DND-41 (cell line): ENCODE results near the gene PTPRC.

Experiments used
- ATAC-seq: fragments of 200-7000 bp; cut with Tn5 transposase; 3 replicates; pipeline ENCODE4 v1.9.1; 2021; ENCODE audit warnings: low read depth; ENCODE audit not compliant: insufficient read depth
- DNase-seq: peaks from one replicate; pipeline ENCODE4 v3.0.0-alpha.2; 2020
- H2AFZ ChIP-seq: 2 replicates; pipeline ENCODE4 v1.6.0; 2012; ENCODE audit warnings: low read depth, low read length
- H3K27ac ChIP-seq: 2 replicates; pipeline ENCODE4 v1.5.1; 2012; ENCODE audit warnings: low read length, inconsistent platforms
- H3K27me3 ChIP-seq: fragments of 200-600 bp; sonication (generic); 2 replicates; pipeline ENCODE4 v1.6.0; 2012; ENCODE audit warnings: low read length, mild to moderate bottlenecking, inconsistent platforms; ENCODE audit not compliant: insufficient read depth, poor library complexity
- H3K36me3 ChIP-seq: 2 replicates; pipeline ENCODE4 v1.5.1; 2012; ENCODE audit warnings: low read length, inconsistent platforms; ENCODE audit not compliant: insufficient read depth
- H3K4me1 ChIP-seq: 2 replicates; pipeline ENCODE4 v1.5.1; 2012; ENCODE audit warnings: mild to moderate bottlenecking, low read length; ENCODE audit not compliant: insufficient read depth
- H3K4me2 ChIP-seq: 2 replicates; pipeline ENCODE4 v1.6.0; 2012; ENCODE audit warnings: mild to moderate bottlenecking, moderate library complexity, low read length, inconsistent platforms; ENCODE audit not compliant: insufficient read depth
- H3K4me3 ChIP-seq, 2 experiments: fragments of 200-600 bp in 1 of 2; shearing (Covaris generic) in 1 of 2; 2 replicates each; pipeline ENCODE4 v1.5.1; 2012 to 2016; ENCODE audit warnings: inconsistent platforms in 2 of 2, low read length in 2 of 2, mild to moderate bottlenecking in 2 of 2, low read depth in 1 of 2, moderate library complexity in 1 of 2
- H3K79me2 ChIP-seq: 2 replicates; pipeline ENCODE4 v1.6.0; 2012; ENCODE audit warnings: low read length, inconsistent platforms; ENCODE audit not compliant: insufficient read depth
- H3K9ac ChIP-seq: 2 replicates; pipeline ENCODE4 v1.6.0; 2012; ENCODE audit warnings: low read depth, mild to moderate bottlenecking, inconsistent platforms, low read length, moderate library complexity
- H3K9me3 ChIP-seq: 2 replicates; pipeline ENCODE4 v1.5.1; 2012; ENCODE audit warnings: low read length, moderate library complexity, mild to moderate bottlenecking, inconsistent platforms; ENCODE audit not compliant: insufficient read depth, severe bottlenecking
- H4K20me1 ChIP-seq: 2 replicates; pipeline ENCODE4 v1.6.0; 2012; ENCODE audit warnings: low read length; ENCODE audit not compliant: insufficient read depth
- EZH2 ChIP-seq: IDR thresholded peaks from 3 replicates; pipeline ENCODE4 v1.6.1; 2012; ENCODE audit warnings: borderline replicate concordance, low read depth, mild to moderate bottlenecking, moderate library complexity, low read length, inconsistent platforms; ENCODE audit not compliant: severe bottlenecking
- TF ChIP-seq, protein P1 (sequence below): IDR thresholded peaks from 2 replicates; pipeline ENCODE4 v1.5.1; 2012; ENCODE audit warnings: borderline replicate concordance, low read length, moderate library complexity, mild to moderate bottlenecking; ENCODE audit not compliant: poor library complexity, severe bottlenecking; ENCODE audit errors: extremely low read depth

The PTPRC gene

DNA sequence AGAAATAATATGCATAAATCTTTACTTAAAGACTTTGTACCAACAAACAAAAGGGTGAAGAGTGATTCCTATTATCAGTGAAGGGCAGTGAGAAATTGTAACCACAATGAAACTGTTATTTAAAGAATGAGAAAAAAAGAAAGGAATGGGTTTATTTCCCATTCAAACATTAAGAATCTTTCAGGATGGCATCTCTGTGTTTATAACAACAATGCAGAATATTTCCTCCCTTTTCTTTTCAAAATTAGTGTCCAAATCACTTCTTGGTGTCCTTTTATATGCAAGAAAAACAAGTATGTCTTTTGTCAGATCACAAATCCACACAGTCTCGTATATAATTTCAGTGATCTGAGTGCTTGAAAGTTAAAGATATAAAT is 61.2 kb downstream of the PTPRC start:
- Histone ChIP-seq H3K27me3 (no peaks in the 10 kb centered on the region), H3K9me3 (no peaks in the 10 kb centered on the region), H3K4me3 (no peak overlapping the region), H3K36me3 (peaks cover 28% of the 10 kb centered on the region), H3K79me2 (no peaks in the 10 kb centered on the region), H2AFZ (no peak overlapping the region), H4K20me1 (no peaks in the 10 kb centered on the region), H3K4me1 (no peaks in the 10 kb centered on the region), H3K9ac (no peak overlapping the region), H3K4me2 (no peak overlapping the region), H3K27ac (no peak overlapping the region)
- TF ChIP-seq EZH2, result no peak
- TF ChIP-seq, protein P1, sequence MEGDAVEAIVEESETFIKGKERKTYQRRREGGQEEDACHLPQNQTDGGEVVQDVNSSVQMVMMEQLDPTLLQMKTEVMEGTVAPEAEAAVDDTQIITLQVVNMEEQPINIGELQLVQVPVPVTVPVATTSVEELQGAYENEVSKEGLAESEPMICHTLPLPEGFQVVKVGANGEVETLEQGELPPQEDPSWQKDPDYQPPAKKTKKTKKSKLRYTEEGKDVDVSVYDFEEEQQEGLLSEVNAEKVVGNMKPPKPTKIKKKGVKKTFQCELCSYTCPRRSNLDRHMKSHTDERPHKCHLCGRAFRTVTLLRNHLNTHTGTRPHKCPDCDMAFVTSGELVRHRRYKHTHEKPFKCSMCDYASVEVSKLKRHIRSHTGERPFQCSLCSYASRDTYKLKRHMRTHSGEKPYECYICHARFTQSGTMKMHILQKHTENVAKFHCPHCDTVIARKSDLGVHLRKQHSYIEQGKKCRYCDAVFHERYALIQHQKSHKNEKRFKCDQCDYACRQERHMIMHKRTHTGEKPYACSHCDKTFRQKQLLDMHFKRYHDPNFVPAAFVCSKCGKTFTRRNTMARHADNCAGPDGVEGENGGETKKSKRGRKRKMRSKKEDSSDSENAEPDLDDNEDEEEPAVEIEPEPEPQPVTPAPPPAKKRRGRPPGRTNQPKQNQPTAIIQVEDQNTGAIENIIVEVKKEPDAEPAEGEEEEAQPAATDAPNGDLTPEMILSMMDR, result no peak
- DNase-seq (no peak), ATAC-seq (no peak)

DNA sequence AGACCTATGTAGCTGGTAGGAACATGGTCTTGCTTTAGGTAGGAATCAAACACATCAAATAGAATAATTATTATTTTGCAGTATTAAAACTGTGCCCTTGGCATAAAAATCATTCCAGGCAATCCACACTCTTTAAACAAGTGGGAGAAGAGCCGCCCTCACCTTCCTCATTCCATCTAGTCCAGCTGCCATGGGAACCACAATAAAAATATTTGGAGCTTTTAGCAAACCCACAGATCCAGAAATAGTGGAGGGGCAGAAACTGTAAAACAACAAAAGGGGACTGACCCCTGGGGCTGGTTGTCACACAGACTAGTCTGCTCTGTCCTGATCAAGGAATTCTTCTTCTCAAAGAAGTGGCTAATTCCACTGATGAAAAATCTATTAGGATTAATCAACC is 61.6 kb downstream of the PTPRC start:
- Histone ChIP-seq H3K27ac (no peak overlapping the region), H3K79me2 (no peaks in the 10 kb centered on the region), H3K9ac (no peak overlapping the region), H3K9me3 (no peaks in the 10 kb centered on the region), H3K4me2 (no peak overlapping the region), H3K4me1 (no peaks in the 10 kb centered on the region), H3K4me3 (no peak overlapping the region), H2AFZ (no peak overlapping the region), H3K27me3 (no peaks in the 10 kb centered on the region), H4K20me1 (no peaks in the 10 kb centered on the region), H3K36me3 (peaks cover 28% of the 10 kb centered on the region)
- DNase-seq (no peak), ATAC-seq (no peak)
- no peak for TF ChIP-seq EZH2
- TF ChIP-seq, protein P1, result no peak

DNA sequence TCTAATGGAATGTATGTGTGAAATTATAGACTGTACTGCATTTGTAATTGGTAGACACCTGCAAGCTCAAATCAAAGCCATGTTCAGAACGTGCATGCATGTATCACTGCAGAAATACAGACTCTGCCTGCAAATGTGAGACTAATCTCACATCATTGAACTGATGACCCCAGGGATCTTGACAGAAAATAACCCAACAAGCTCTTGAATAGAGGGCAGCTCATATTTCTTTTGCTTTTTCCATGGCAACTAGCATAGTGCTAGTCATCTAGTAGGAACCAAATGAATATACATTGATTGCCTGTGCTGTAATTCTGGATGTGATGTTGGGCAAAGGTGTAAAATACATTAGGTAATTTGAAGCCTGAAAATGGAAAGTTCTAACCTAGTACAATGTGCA is 62.4 kb downstream of the PTPRC start:
- no peak overlapping the region for H3K27ac ChIP-seq
- DNase-seq, result no peak
- peaks cover 28% of the 10 kb centered on the region for H3K36me3 ChIP-seq
- no peaks in the 10 kb centered on the region for H4K20me1 ChIP-seq
- no peaks in the 10 kb centered on the region for H3K27me3 ChIP-seq
- no peaks in the 10 kb centered on the region for H3K79me2 ChIP-seq
- no peak for ATAC-seq
- no peak overlapping the region for H3K9ac ChIP-seq
- no peaks in the 10 kb centered on the region for H3K4me1 ChIP-seq
- no peak overlapping the region for H3K4me2 ChIP-seq
- H3K4me3 ChIP-seq, result no peak overlapping the region
- no peak overlapping the region for H2AFZ ChIP-seq
- no peaks in the 10 kb centered on the region for H3K9me3 ChIP-seq
- TF ChIP-seq EZH2, result no peak
- TF ChIP-seq, protein P1, result no peak
